ENCODE data around the gene DDIT4. TPM values are rescaled to one million over a fixed set of nuclear protein-coding genes. Genes with fewer than 3 reads are reported as not detected.

Gene DDIT4
- total RNA-seq, 1 experiment from 2014 or later = 408 TPM

- in situ Hi-C loops (cut with HindIII; ENCODE audit: low pct_unique_long_range_greater_than_20kb, low sequenced_read_pairs) = no loop called here
- DNase-seq (ENCODE audit: low read depth) = peak; percentile 75
These were observed 34.7 kb downstream of the DDIT4 start for GRCh38 chr10:72308320-72308987.

GRCh38 chr10:72309290-72310240 lies 35.8 kb downstream of the DDIT4 start:
- in situ Hi-C loops (cut with HindIII; ENCODE audit: low pct_unique_long_range_greater_than_20kb, low sequenced_read_pairs) = loop anchor here (5.0 kb wide), 1 partner anchor 32 kb away; no protein-coding TSS in a partner anchor
- DNase-seq (ENCODE audit: low read depth) = no peak

- no peak for DNase-seq (ENCODE audit: low read depth)
- in situ Hi-C loops (cut with HindIII; ENCODE audit: low pct_unique_long_range_greater_than_20kb, low sequenced_read_pairs) = loop anchor here (5.0 kb wide), 1 partner anchor 33 kb away; no protein-coding TSS in a partner anchor
These were observed 36.5 kb downstream of the DDIT4 start for GRCh38 chr10:72310241-72310633.

- no peak for DNase-seq (ENCODE audit: low read depth)
- in situ Hi-C loops (cut with HindIII; ENCODE audit: low pct_unique_long_range_greater_than_20kb, low sequenced_read_pairs) = loop anchor here (5.0 kb wide), 1 partner anchor 33 kb away; no protein-coding TSS in a partner anchor
These were observed 36.9 kb downstream of the DDIT4 start for GRCh38 chr10:72310636-72311035.

- in situ Hi-C loops (cut with HindIII; ENCODE audit: low pct_unique_long_range_greater_than_20kb, low sequenced_read_pairs) = loop anchor here (5.0 kb wide), 1 partner anchor 34 kb away; no protein-coding TSS in a partner anchor
- DNase-seq (ENCODE audit: low read depth) = no peak
These were observed 37.9 kb downstream of the DDIT4 start for GRCh38 chr10:72311667-72312066.

GRCh38 chr10:72312865-72313391 lies 39.2 kb downstream of the DDIT4 start:
- in situ Hi-C loops (cut with HindIII; ENCODE audit: low pct_unique_long_range_greater_than_20kb, low sequenced_read_pairs) = loop anchor here (5.0 kb wide), 1 partner anchor 36 kb away; no protein-coding TSS in a partner anchor
- no peak for DNase-seq (ENCODE audit: low read depth)

GRCh38 chr10:72314263-72314662 lies 40.5 kb downstream of the DDIT4 start:
- in situ Hi-C loops (cut with HindIII; ENCODE audit: low pct_unique_long_range_greater_than_20kb, low sequenced_read_pairs) = loop anchor here (5.0 kb wide), 1 partner anchor 37 kb away; no protein-coding TSS in a partner anchor
- no peak for DNase-seq (ENCODE audit: low read depth)

- DNase-seq (ENCODE audit: low read depth) = no peak
- in situ Hi-C loops (cut with HindIII; ENCODE audit: low pct_unique_long_range_greater_than_20kb, low sequenced_read_pairs) = no loop called here
These were observed 41.3 kb downstream of the DDIT4 start for GRCh38 chr10:72315054-72315453.

- no peak for DNase-seq (ENCODE audit: low read depth)
- in situ Hi-C loops (cut with HindIII; ENCODE audit: low pct_unique_long_range_greater_than_20kb, low sequenced_read_pairs) = no loop called here
These were observed 42.1 kb downstream of the DDIT4 start for GRCh38 chr10:72315611-72316385.

GRCh38 chr10:72316386-72316700 lies 42.6 kb downstream of the DDIT4 start:
- in situ Hi-C loops (cut with HindIII; ENCODE audit: low pct_unique_long_range_greater_than_20kb, low sequenced_read_pairs) = no loop called here
- DNase-seq (ENCODE audit: low read depth) = no peak

- in situ Hi-C loops (cut with HindIII; ENCODE audit: low pct_unique_long_range_greater_than_20kb, low sequenced_read_pairs) = no loop called here
- no peak for DNase-seq (ENCODE audit: low read depth)
These were observed 43.2 kb downstream of the DDIT4 start for GRCh38 chr10:72316748-72317435.

- DNase-seq (ENCODE audit: low read depth) = no peak
- in situ Hi-C loops (cut with HindIII; ENCODE audit: low pct_unique_long_range_greater_than_20kb, low sequenced_read_pairs) = no loop called here
These were observed 44.9 kb downstream of the DDIT4 start for GRCh38 chr10:72318418-72319262.

- in situ Hi-C loops (cut with HindIII; ENCODE audit: low pct_unique_long_range_greater_than_20kb, low sequenced_read_pairs) = no loop called here
- peak; percentile 93 for DNase-seq (ENCODE audit: low read depth)
These were observed 45.9 kb downstream of the DDIT4 start for GRCh38 chr10:72319416-72320254.

GRCh38 chr10:72320676-72321247 lies 47.0 kb downstream of the DDIT4 start:
- in situ Hi-C loops (cut with HindIII; ENCODE audit: low pct_unique_long_range_greater_than_20kb, low sequenced_read_pairs) = no loop called here
- DNase-seq (ENCODE audit: low read depth) = peak; percentile 98

GRCh38 chr10:72321248-72322029 lies 47.7 kb downstream of the DDIT4 start:
- no peak for DNase-seq (ENCODE audit: low read depth)

More at GRCh38 chr10:72321248-72322029, 47.7 kb downstream of the DDIT4 start:
- in situ Hi-C loops (cut with HindIII; ENCODE audit: low pct_unique_long_range_greater_than_20kb, low sequenced_read_pairs) = no loop called here
